ENCODE measurements around the gene SCN5A.

SCN5A gene

DNA sequence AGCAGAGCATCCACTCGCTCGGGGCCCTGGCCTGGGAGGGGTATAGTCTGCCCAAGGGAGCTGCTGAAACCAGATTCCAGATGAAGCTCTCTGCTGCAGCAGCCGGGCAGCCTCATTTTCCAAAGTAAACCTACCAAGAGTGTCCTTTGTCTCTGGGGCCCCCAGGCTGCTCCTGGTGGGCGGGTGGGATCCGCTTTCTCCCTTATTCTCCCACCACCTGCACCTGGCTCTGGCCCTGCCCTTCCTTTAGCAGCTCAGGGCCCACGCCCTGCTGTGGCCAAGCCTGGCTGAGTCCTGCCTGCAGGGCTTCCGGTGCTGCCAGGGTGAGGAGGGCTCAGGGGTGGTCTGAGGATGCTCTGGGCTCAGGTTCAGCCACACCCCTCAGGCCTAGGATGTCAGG, 13.0 kb downstream of the SCN5A start:
- TF ChIP-seq, protein P1, sequence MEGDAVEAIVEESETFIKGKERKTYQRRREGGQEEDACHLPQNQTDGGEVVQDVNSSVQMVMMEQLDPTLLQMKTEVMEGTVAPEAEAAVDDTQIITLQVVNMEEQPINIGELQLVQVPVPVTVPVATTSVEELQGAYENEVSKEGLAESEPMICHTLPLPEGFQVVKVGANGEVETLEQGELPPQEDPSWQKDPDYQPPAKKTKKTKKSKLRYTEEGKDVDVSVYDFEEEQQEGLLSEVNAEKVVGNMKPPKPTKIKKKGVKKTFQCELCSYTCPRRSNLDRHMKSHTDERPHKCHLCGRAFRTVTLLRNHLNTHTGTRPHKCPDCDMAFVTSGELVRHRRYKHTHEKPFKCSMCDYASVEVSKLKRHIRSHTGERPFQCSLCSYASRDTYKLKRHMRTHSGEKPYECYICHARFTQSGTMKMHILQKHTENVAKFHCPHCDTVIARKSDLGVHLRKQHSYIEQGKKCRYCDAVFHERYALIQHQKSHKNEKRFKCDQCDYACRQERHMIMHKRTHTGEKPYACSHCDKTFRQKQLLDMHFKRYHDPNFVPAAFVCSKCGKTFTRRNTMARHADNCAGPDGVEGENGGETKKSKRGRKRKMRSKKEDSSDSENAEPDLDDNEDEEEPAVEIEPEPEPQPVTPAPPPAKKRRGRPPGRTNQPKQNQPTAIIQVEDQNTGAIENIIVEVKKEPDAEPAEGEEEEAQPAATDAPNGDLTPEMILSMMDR (conservative IDR thresholded peaks at IDR 0.05; ENCODE audit: low read depth) = no peak
- H3K27ac ChIP-seq = no peak overlapping the region
- POLR2A ChIA-PET (ENCODE audit: low non-redundant PET) = no interaction called here
- no peak for DNase-seq (ENCODE audit: low spot score)
- CTCF ChIA-PET = no interaction called here

DNA sequence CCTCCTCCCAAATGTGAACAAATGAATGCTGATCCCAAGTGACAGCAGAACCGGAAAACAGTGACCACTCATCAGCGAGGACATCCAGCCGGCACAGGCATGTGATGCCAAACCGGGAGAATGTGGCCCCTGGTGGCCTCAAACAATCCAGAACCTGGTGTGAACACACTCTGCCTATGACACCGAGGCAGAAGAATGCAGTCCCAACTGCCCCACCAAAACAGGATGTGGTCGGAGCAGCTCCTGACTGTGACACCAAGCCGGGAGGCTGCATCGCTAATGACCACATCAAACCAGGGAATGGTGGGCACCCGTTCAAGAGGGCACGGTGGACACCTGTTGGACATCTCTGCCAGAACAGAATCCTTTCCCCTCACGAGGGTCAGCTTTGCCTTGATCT, 15.4 kb downstream of the SCN5A start:
- ChIA-PET CTCF (interaction anchor here (0.6 kb wide), 1 partner anchor 90 kb away, joined by 4 read pairs; no protein-coding TSS in a partner anchor), POLR2A (ENCODE audit: low non-redundant PET) (no interaction called here)
- TF ChIP-seq, protein P1 (conservative IDR thresholded peaks at IDR 0.05; ENCODE audit: low read depth) = no peak
- no peak overlapping the region for H3K27ac ChIP-seq
- DNase-seq (ENCODE audit: low spot score) = no peak

DNA sequence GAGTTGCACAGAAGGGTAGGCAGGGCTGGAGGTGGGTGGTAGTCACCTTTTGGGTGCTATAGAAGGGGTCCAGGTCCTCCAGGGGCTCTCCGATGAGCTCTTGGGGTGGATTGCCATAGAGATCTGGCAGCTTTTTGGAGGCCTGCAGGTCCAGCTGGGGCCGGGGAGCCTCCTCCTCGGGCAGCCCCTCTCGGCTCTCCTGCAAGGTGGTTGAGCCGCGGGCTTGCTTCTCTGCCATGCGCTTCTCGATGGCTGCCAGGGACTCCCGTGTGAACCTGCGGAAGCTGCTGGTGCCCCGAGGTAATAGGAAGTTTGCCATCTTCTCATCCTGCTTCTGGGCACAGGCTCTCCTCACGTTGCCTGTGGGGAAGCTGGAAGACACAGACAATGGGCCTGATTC, 16.5 kb downstream of the SCN5A start:
- POLR2A ChIA-PET (ENCODE audit: low non-redundant PET) = no interaction called here

GRCh38 chr3:38630606-38631005, 18.9 kb downstream of the SCN5A start:
- no peak overlapping the region for H3K27ac ChIP-seq
- no peak for DNase-seq (ENCODE audit: low spot score)
- TF ChIP-seq, protein P1 (conservative IDR thresholded peaks at IDR 0.05; ENCODE audit: low read depth) = no peak
- ChIA-PET CTCF (no interaction called here), POLR2A (ENCODE audit: low non-redundant PET) (no interaction called here)

More for the DNA sequence above, 16.5 kb downstream of the SCN5A start:
- TF ChIP-seq, protein P1 (conservative IDR thresholded peaks at IDR 0.05; ENCODE audit: low read depth) = no peak
- CTCF ChIA-PET = interaction anchor here (0.9 kb wide), 1 partner anchor 35 kb away, joined by 3 read pairs; no protein-coding TSS in a partner anchor
- H3K27ac ChIP-seq = no peak overlapping the region
- DNase-seq (ENCODE audit: low spot score) = no peak

- CTCF ChIA-PET = no interaction called here
- no peak for DNase-seq (ENCODE audit: low spot score)
- no peak overlapping the region for H3K27ac ChIP-seq
- POLR2A ChIA-PET (ENCODE audit: low non-redundant PET) = no interaction called here
- TF ChIP-seq, protein P1 (conservative IDR thresholded peaks at IDR 0.05; ENCODE audit: low read depth) = no peak
Observed at GRCh38 chr3:38630070-38630469, 19.4 kb downstream of the SCN5A start.

DNA sequence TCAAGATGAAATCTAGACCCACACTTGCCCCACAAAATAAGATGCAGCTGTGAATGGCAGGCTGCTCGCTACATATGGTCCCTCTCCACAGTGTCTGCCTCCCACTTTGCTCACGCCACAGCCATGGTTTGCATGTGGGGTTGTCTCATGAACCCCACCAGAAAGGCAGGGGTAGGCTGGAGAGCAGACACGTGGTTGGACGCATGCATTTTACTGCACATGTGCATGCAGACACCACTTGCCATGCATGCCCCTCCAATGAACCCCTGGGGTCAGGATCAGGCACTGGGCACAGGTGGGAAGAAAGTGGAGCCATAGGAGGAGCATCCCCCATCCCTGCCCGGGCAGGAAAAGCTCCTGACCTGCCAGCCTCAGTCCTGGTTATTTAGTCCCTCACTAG, 20.7 kb downstream of the SCN5A start:
- TF ChIP-seq, protein P1 (conservative IDR thresholded peaks at IDR 0.05; ENCODE audit: low read depth) = no peak
- no peak for DNase-seq (ENCODE audit: low spot score)
- H3K27ac ChIP-seq = no peak overlapping the region
- ChIA-PET POLR2A (ENCODE audit: low non-redundant PET) (no interaction called here), CTCF (interaction anchor here (0.6 kb wide), 1 partner anchor 200 kb away, joined by 3 read pairs; no protein-coding TSS in a partner anchor)

DNA sequence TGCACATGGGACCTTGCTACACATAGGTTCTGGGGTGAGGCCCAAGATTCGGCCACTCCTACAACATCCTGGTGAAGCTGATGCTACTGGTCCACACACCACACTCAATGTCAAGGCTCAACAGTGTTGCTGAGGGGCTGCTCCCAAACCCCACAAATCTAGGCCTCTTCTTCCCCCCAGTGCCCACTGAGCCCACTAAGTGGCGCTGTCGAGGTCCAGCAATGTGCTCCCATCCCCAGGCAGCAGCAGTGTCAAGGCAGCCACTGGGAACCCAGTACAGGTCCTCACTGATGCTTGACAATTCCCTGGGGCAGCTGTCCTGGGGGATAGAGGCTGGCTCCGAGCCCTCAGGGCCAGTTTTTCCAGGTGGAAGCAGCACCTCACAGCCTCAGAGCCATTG, 21.5 kb downstream of the SCN5A start:
- no peak for DNase-seq (ENCODE audit: low spot score)
- TF ChIP-seq, protein P1 (conservative IDR thresholded peaks at IDR 0.05; ENCODE audit: low read depth) = no peak; the same call in 1 of the 2 replicates
- ChIA-PET CTCF (no interaction called here), POLR2A (ENCODE audit: low non-redundant PET) (no interaction called here)
- no peak overlapping the region for H3K27ac ChIP-seq

Measured in RWPE1 (cell line).